HEK293 (cell line): ENCODE measurements around the gene MALSU1.
A peak's percentile ranks its signal among the peaks of the same experiment; 100 is the strongest.

Experiments
- CTCF ChIA-PET: fragments of 350-600 bp; formaldehyde crosslinking; extraction: SDS; loops from one replicate; lab custom pipeline; 2021; ENCODE audit warnings: antibody characterized with exemption; lab: Yijun Ruan, JAX
- POLR2A ChIA-PET: fragments of 300-600 bp; formaldehyde crosslinking; extraction: SDS; loops from one replicate; lab custom pipeline; 2020; ENCODE audit warnings: antibody characterized with exemption, inconsistent platforms; lab: Yijun Ruan, JAX
- H3K27ac ChIP-seq: fragments of 200-500 bp; sonication (Bioruptor generic); 2 replicates; pipeline ENCODE4 v1.5.1; 2014; ENCODE audit warnings: low read depth, low read length, control low read depth, inconsistent platforms; ENCODE audit errors: extremely low read depth
- H3K36me3 ChIP-seq, 2 experiments: fragments of 200-500 bp in 1 of 2; sonication (Bioruptor generic) in 1 of 2; 1 replicate in 1 of 2; 2 replicates in 1 of 2; pipeline ENCODE4 v1.5.1; 2014 to 2017; ENCODE audit warnings: inconsistent platforms in 2 of 2, low read length in 2 of 2; ENCODE audit not compliant: control insufficient read depth in 2 of 2, insufficient read depth in 1 of 2
- H3K4me1 ChIP-seq: fragments of 200-500 bp; sonication (Bioruptor generic); 2 replicates; pipeline ENCODE4 v1.5.1; 2014; ENCODE audit warnings: mild to moderate bottlenecking, low read length, inconsistent platforms; ENCODE audit not compliant: control insufficient read depth, insufficient read depth
- H3K4me3 ChIP-seq: 2 replicates; pipeline ENCODE4 v1.5.1; 2011; ENCODE audit warnings: low read depth, mild to moderate bottlenecking, control low read depth, low read length, moderate library complexity
- H3K9me3 ChIP-seq: fragments of 200-500 bp; sonication (Bioruptor generic); 2 replicates; pipeline ENCODE4 v1.5.1; 2014; ENCODE audit warnings: low read depth, low read length, inconsistent platforms; ENCODE audit not compliant: control insufficient read depth, insufficient read depth
- CTCF ChIP-seq: fragments of 450-650 bp; formaldehyde crosslinking; IDR thresholded peaks from 2 replicates; pipeline ENCODE4 v1.5.1; 2016; ENCODE audit warnings: missing biosample characterization, missing genetic modification characterization
- INSM2 ChIP-seq: fragments of 450-650 bp; formaldehyde crosslinking; IDR thresholded peaks from 2 replicates; pipeline ENCODE4 v1.5.1; 2016; ENCODE audit warnings: missing biosample characterization, missing genetic modification characterization
- PRDM2 ChIP-seq: fragments of 450-650 bp; formaldehyde crosslinking; IDR thresholded peaks from 2 replicates; pipeline ENCODE4 v1.5.1; 2016; ENCODE audit warnings: missing biosample characterization, missing genetic modification characterization, borderline replicate concordance
- SCRT1 ChIP-seq: fragments of 450-650 bp; formaldehyde crosslinking; IDR thresholded peaks from 2 replicates; pipeline ENCODE4 v1.5.1; 2016; ENCODE audit warnings: missing biosample characterization, missing genetic modification characterization, borderline replicate concordance
- SCRT2 ChIP-seq: fragments of 450-650 bp; formaldehyde crosslinking; IDR thresholded peaks from 2 replicates; pipeline ENCODE4 v1.5.1; 2016; ENCODE audit warnings: missing biosample characterization, missing genetic modification characterization
- YY1 ChIP-seq: fragments of 450-650 bp; formaldehyde crosslinking; IDR thresholded peaks from 2 replicates; pipeline ENCODE4 v1.5.1; 2018; ENCODE audit warnings: missing biosample characterization, missing genetic modification characterization
- ZNF362 ChIP-seq: fragments of 450-650 bp; formaldehyde crosslinking; IDR thresholded peaks from 2 replicates; pipeline ENCODE4 v1.5.1; 2016; ENCODE audit warnings: missing biosample characterization, missing genetic modification characterization
- ZNF548 ChIP-seq: fragments of 450-650 bp; formaldehyde crosslinking; IDR thresholded peaks from 2 replicates; pipeline ENCODE4 v1.5.1; 2016; ENCODE audit warnings: missing biosample characterization, missing genetic modification characterization
- ZNF555 ChIP-seq: fragments of 450-650 bp; formaldehyde crosslinking; conservative IDR thresholded peaks from 2 replicates; pipeline ENCODE4 v1.5.1; 2017; ENCODE audit warnings: missing biosample characterization, mild to moderate bottlenecking, missing genetic modification characterization, inconsistent platforms
- ZNF558 ChIP-seq: fragments of 450-650 bp; formaldehyde crosslinking; IDR thresholded peaks from 2 replicates; pipeline ENCODE4 v1.5.1; 2016; ENCODE audit warnings: missing biosample characterization, missing genetic modification characterization
- ZNF654 ChIP-seq: fragments of 450-650 bp; formaldehyde crosslinking; IDR thresholded peaks from 2 replicates; pipeline ENCODE4 v1.5.1; 2016; ENCODE audit warnings: low read depth, missing biosample characterization, missing genetic modification characterization
- ZNF660 ChIP-seq: fragments of 450-650 bp; IDR thresholded peaks from 2 replicates; pipeline ENCODE4 v1.5.1; 2018; ENCODE audit warnings: missing biosample characterization, mild to moderate bottlenecking, missing genetic modification characterization
- TF ChIP-seq, protein P1 (sequence below): fragments of 450-650 bp; IDR thresholded peaks from 2 replicates; pipeline ENCODE4 v1.5.1; 2018; ENCODE audit warnings: missing biosample characterization, mild to moderate bottlenecking, missing genetic modification characterization
- TF ChIP-seq, protein P2 (sequence below): fragments of 450-650 bp; formaldehyde crosslinking; IDR thresholded peaks from 2 replicates; pipeline ENCODE4 v1.5.1; 2016; ENCODE audit warnings: missing biosample characterization, missing genetic modification characterization

Gene MALSU1

GRCh38 chr7:23276947-23277346, 22.2 kb upstream of the MALSU1 start:
- TF ChIP-seq, protein P1, sequence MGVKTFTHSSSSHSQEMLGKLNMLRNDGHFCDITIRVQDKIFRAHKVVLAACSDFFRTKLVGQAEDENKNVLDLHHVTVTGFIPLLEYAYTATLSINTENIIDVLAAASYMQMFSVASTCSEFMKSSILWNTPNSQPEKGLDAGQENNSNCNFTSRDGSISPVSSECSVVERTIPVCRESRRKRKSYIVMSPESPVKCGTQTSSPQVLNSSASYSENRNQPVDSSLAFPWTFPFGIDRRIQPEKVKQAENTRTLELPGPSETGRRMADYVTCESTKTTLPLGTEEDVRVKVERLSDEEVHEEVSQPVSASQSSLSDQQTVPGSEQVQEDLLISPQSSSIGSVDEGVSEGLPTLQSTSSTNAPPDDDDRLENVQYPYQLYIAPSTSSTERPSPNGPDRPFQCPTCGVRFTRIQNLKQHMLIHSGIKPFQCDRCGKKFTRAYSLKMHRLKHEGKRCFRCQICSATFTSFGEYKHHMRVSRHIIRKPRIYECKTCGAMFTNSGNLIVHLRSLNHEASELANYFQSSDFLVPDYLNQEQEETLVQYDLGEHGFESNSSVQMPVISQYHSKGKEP (tag by site-specific recombination) = no peak
- TF ChIP-seq, protein P2, sequence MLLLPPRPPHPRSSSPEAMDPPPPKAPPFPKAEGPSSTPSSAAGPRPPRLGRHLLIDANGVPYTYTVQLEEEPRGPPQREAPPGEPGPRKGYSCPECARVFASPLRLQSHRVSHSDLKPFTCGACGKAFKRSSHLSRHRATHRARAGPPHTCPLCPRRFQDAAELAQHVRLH (tag by site-specific recombination) = 0 out of 2 replicates have a peak, but pooled peaks have one; percentile 29
- TF ChIP-seq, all 188 proteins: peak for 1
- Histone ChIP-seq H3K36me3 (no peaks in the 10 kb centered on the region), H3K9me3 (no peaks in the 10 kb centered on the region), H3K27ac (no peak overlapping the region), H3K4me3 (no peak overlapping the region), H3K4me1 (peaks cover 12% of the 10 kb centered on the region; the same call in 1 of the 2 replicates)
- ChIA-PET CTCF (interaction anchor here (0.5 to 2.9 kb wide), 35 partner anchors 10 to 1312 kb away, joined by 3 to 13 read pairs (median 4); no protein-coding TSS in a partner anchor), POLR2A (interaction anchor here (0.6 kb wide), 1 partner anchor 26 kb away, joined by 3 read pairs; no protein-coding TSS in a partner anchor)

DNA sequence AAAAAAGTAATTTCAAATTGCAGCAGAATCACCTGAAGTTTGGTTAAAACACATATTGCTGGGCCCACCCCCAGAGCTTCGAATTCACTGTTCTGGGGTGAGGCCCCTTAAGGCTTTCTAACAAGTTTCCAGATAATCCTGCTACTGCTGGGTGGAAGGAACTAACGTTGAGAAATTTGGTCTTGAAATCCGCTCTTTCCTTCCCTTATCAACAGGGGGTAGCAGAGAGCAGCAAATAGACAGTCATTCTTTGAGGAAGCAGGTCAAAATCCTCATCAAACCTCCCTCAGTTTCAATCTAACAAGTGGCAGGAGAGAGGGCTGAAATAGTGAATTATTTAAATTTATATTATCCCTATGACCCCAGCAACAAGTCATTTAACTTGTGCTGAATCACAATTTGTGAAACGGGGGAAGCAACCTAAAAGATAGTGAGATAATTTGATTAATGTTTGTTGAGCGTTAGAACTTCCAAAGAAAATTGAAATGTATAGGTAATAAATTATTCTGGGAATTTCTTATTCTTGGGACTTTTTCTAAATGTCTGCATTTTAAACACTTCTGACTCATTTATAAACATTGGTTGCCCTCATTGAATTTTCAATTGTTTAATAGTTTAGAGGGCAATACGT, 21.7 kb upstream of the MALSU1 start:
- POLR2A ChIA-PET = interaction anchor here (0.7 kb wide), 1 partner anchor 39 kb away, joined by 9 read pairs; no protein-coding TSS in a partner anchor
- TF ChIP-seq ZNF660 (tag by site-specific recombination) (no peak), SCRT1 (tag by site-specific recombination) (peak; percentile 23; the same call in 1 of the 2 replicates), ZNF654 (tag by site-specific recombination) (peak; percentile 79), INSM2 (tag by site-specific recombination) (no peak), ZNF558 (tag by site-specific recombination) (no peak), YY1 (tag by site-specific recombination) (no peak), SCRT2 (tag by site-specific recombination) (peak; percentile 82), PRDM2 (no peak), ZNF548 (tag by site-specific recombination) (no peak), ZNF362 (tag by site-specific recombination) (no peak), CTCF (tag by site-specific recombination) (peak; percentile 30; the same call in 1 of the 2 replicates), ZNF555 (tag by site-specific recombination) (no peak)
- Histone ChIP-seq H3K4me1 (peaks cover 12% of the 10 kb centered on the region; the same call in 1 of the 2 replicates), H3K4me3 (no peak overlapping the region), H3K9me3 (no peaks in the 10 kb centered on the region), H3K27ac (no peak overlapping the region), H3K36me3 (no peaks in the 10 kb centered on the region)
- CTCF ChIA-PET = interaction anchor here (0.5 to 2.9 kb wide), 33 partner anchors 9 to 1036 kb away, joined by 3 to 13 read pairs (median 4); no protein-coding TSS in a partner anchor
